Esophagus squamous epithelium (tissue), 5 donors: ENCODE data around the gene IKBKE. TPM values are rescaled to one million over a fixed set of nuclear protein-coding genes. Genes with fewer than 3 reads are reported as not detected.

Experiments
- DNase-seq: peaks from one replicate; lab custom pipeline; 2025; lab: John Stamatoyannopoulos, UW
- H3K27ac ChIP-seq, 4 donors: fragments of 200-600 bp; sonication (generic); one replicate each; pipeline ENCODE4 v1.5.1; 2016 to 2019; ENCODE audit warnings: mild to moderate bottlenecking in 1 of 4
- H3K27me3 ChIP-seq, 4 donors: fragments of 200-600 bp; sonication (generic); 1 replicate in 3 of 4; 2 replicates in 1 of 4; pipeline versions ENCODE4 v1.5.1 to v1.6.0; 2017 to 2021; ENCODE audit warnings: antibody characterized with exemption in 1 of 4
- H3K36me3 ChIP-seq, 3 donors: fragments of 200-600 bp; sonication (generic); one replicate each; pipeline ENCODE4 v1.5.1; 2016 to 2019
- H3K4me1 ChIP-seq, 3 donors: fragments of 200-600 bp; sonication (generic); one replicate each; pipeline ENCODE4 v1.5.1; 2017 to 2019
- H3K4me3 ChIP-seq, 4 donors: fragments of 200-600 bp; sonication (generic); 1 replicate in 3 of 4; 2 replicates in 1 of 4; pipeline ENCODE4 v1.5.1; 2016 to 2019; ENCODE audit warnings: mild to moderate bottlenecking in 2 of 4, moderate library complexity in 1 of 4
- H3K9me3 ChIP-seq, 3 donors: fragments of 200-600 bp; sonication (generic); one replicate each; pipeline ENCODE4 v1.5.1; 2016 to 2019
- POLR2A ChIP-seq, 4 donors: fragments of 450-650 bp; IDR thresholded peaks; one replicate each; pipeline ENCODE4 v1.6.1; 2017; ENCODE audit warnings: antibody characterized with exemption in 4 of 4, mild to moderate bottlenecking in 4 of 4, moderate library complexity in 3 of 4
- WGBS, 2 donors: methylation state at CpG; one replicate each; pipeline ENCODE4 v1.1.5; 2018; 5-methylcytosine and 5-hydroxymethylcytosine counted together
- intact Hi-C: fragments of 100-400 bp; cut with DNase I; formaldehyde crosslinking; loops from one replicate; pipeline ENCODE4 v1.15.0; 2022
- total RNA-seq, 4 donors: library from RNA; depleted of rRNA; stranded (reverse); fragments of >200 nt; gene quantifications; one replicate each; pipeline ENCODE4 v1.1.0, GENCODE V29; 2016
- TF ChIP-seq, protein P1 (sequence below), 6 experiments: fragments of 450-650 bp in 4 of 6; fragments of 200-600 bp in 2 of 6; sonication (generic) in 2 of 6; IDR thresholded peaks; one replicate each; pipeline ENCODE4 v1.5.1; 2016 to 2019; ENCODE audit warnings: antibody characterized with exemption in 6 of 6, mild to moderate bottlenecking in 4 of 6, moderate library complexity in 4 of 6
- donor health status: DM: yes; HTN: yes; CAD: no.

The IKBKE gene
- total RNA-seq, 4 donors from 2014 or later = 12.6 to 23.7 (median 18.1) TPM

DNA sequence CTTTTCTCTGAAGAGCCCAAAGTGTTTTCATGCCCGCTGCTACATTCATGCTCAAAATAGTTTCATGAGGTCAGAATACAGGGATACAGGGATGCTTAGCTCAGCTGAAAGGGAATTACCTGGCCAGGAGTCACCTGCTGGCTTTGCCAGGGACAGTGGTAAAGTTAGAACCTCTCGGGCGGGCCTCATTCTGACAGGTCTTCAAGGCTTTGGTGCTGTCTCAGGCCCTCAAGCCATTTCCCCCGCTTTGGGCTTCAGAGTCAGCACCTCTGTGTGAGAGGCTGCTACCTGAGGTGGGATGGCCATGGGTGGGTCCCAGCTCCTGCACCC is 42.5 kb downstream of the IKBKE start:
- H3K27ac ChIP-seq = peak overlapping the region; percentile 83 to 93 (median 92)
- no peak for DNase-seq
- peak overlapping the region in 2 of 4 donors; percentile 1 to 14 for H3K4me3 ChIP-seq
- H3K27me3 ChIP-seq = peaks cover 0 to 3% (median 0%) of the 10 kb centered on the region in 4 donors
- H3K9me3 ChIP-seq = no peaks in the 10 kb centered on the region
- H3K36me3 ChIP-seq = no peaks in the 10 kb centered on the region
- TF ChIP-seq POLR2A (IDR thresholded peaks at IDR 0.05) = no peak
- TF ChIP-seq, protein P1, sequence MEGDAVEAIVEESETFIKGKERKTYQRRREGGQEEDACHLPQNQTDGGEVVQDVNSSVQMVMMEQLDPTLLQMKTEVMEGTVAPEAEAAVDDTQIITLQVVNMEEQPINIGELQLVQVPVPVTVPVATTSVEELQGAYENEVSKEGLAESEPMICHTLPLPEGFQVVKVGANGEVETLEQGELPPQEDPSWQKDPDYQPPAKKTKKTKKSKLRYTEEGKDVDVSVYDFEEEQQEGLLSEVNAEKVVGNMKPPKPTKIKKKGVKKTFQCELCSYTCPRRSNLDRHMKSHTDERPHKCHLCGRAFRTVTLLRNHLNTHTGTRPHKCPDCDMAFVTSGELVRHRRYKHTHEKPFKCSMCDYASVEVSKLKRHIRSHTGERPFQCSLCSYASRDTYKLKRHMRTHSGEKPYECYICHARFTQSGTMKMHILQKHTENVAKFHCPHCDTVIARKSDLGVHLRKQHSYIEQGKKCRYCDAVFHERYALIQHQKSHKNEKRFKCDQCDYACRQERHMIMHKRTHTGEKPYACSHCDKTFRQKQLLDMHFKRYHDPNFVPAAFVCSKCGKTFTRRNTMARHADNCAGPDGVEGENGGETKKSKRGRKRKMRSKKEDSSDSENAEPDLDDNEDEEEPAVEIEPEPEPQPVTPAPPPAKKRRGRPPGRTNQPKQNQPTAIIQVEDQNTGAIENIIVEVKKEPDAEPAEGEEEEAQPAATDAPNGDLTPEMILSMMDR (IDR thresholded peaks at IDR 0.05) = no peak
- peaks cover 32 to 95% (median 54%) of the 10 kb centered on the region in 3 donors for H3K4me1 ChIP-seq
- intact Hi-C loops = no loop called here
- 58 to 63% methylated on average over 3 to 4 of the region's 4 CpGs for WGBS, 2 donors

DNA sequence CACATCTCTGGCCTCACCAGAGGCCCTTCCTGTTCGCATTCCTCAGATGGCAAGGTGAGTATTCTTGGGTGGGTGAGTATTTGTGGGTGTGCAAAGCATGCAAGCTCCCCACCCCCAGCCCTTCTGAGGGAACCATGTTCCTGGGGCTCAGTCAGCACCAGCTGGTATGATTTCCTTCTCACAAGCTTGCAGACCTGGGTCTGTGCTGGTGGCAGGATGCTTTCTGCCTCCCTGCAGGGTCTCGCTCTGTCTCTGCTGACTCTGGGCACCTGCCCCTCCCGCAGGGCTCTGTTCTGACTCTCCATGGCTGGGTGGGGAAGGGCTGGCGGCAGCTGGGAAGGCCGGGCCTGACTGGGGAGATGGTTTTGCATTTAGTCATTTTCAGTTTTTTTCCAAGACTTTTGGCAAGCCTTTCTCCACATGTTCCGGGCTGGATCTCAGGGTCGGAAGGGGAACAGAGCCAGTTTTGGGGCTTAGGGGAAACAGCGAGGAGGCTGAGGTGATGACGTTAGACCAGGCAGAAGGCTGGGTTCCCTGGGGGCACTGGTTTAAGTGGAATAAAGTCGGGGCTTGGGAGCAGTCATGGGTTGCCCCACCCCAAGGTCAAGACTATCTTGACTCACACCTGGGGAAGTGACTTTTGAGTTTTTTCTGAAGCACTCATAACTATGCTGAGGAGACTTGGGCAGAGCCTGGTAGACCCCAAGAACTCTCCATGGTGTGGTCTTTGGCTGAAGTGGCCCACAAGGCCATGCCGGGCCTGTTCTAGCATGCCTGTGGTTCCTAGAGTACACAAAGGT is 43.2 kb downstream of the IKBKE start:
- intact Hi-C loops = no loop called here
- 15 to 35% methylated on average over 4 to 10 of the region's 11 CpGs for WGBS, 2 donors
- H3K27ac ChIP-seq = peak overlapping the region; percentile 83 to 93 (median 92)
- H3K4me3 ChIP-seq = peak overlapping the region in 2 of 4 donors; percentile 1 to 18
- H3K4me1 ChIP-seq = peaks cover 32 to 94% (median 52%) of the 10 kb centered on the region in 3 donors
- DNase-seq = no peak
- H3K27me3 ChIP-seq = no peaks in the 10 kb centered on the region
- no peaks in the 10 kb centered on the region for H3K9me3 ChIP-seq
- TF ChIP-seq, protein P1 (IDR thresholded peaks at IDR 0.05) = peak in 1 of 6 experiments; percentile 5
- TF ChIP-seq POLR2A (IDR thresholded peaks at IDR 0.05) = no peak
- H3K36me3 ChIP-seq = peaks cover 0 to 5% (median 0%) of the 10 kb centered on the region in 3 donors

GRCh38 chr1:206514813-206515387 is 44.6 kb downstream of the IKBKE start:
- peaks cover 0 to 15% (median 0%) of the 10 kb centered on the region in 3 donors for H3K36me3 ChIP-seq
- no peaks in the 10 kb centered on the region for H3K27me3 ChIP-seq
- no peaks in the 10 kb centered on the region for H3K9me3 ChIP-seq
- intact Hi-C loops = no loop called here
- WGBS, 2 donors = 59 to 62% methylated on average over 5 of the region's 5 CpGs
- H3K27ac ChIP-seq = peak overlapping the region; percentile 83 to 93 (median 92)
- TF ChIP-seq, protein P1 (IDR thresholded peaks at IDR 0.05) = no peak
- no peak for TF ChIP-seq POLR2A (IDR thresholded peaks at IDR 0.05)
- no peak for DNase-seq
- H3K4me3 ChIP-seq = no peak overlapping the region
- peaks cover 36 to 91% (median 40%) of the 10 kb centered on the region in 3 donors for H3K4me1 ChIP-seq

DNA sequence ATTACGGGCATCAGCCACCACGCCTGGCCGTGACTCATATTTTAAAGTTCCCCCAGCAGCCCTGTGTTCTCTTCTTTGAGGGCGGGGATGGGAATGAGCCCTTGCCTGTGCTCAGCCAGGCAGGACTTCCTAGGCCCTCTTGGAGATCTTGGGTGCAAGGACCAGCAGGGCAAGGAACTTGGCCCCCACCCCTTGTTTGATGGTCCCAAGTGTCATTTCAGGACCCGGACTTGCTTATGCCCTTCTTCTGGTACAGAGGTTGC is 46.4 kb downstream of the IKBKE start:
- DNase-seq = no peak
- 34 to 58% methylated on average over 3 of the region's 5 CpGs for WGBS, 2 donors
- peaks cover 33 to 91% (median 34%) of the 10 kb centered on the region in 3 donors for H3K4me1 ChIP-seq
- peaks cover 0 to 15% (median 0%) of the 10 kb centered on the region in 3 donors for H3K36me3 ChIP-seq
- no peak overlapping the region for H3K27ac ChIP-seq
- H3K4me3 ChIP-seq = no peak overlapping the region
- no peaks in the 10 kb centered on the region for H3K9me3 ChIP-seq
- TF ChIP-seq POLR2A (IDR thresholded peaks at IDR 0.05) = no peak
- TF ChIP-seq, protein P1 (IDR thresholded peaks at IDR 0.05) = no peak
- intact Hi-C loops = no loop called here
- H3K27me3 ChIP-seq = no peaks in the 10 kb centered on the region

- TF ChIP-seq, protein P1 (IDR thresholded peaks at IDR 0.05) = no peak
- TF ChIP-seq POLR2A (IDR thresholded peaks at IDR 0.05) = no peak
- Histone ChIP-seq H3K27ac (peak overlapping the region in 1 of 4 donors; percentile 0), H3K36me3 (peaks cover 0 to 15% (median 0%) of the 10 kb centered on the region in 3 donors), H3K9me3 (no peaks in the 10 kb centered on the region), H3K27me3 (no peaks in the 10 kb centered on the region), H3K4me1 (peaks cover 24 to 91% (median 25%) of the 10 kb centered on the region in 3 donors), H3K4me3 (no peak overlapping the region)
- intact Hi-C loops = no loop called here
- WGBS, 2 donors = 86 to 95% methylated on average over 3 to 4 of the region's 8 CpGs
- DNase-seq = no peak
Observed at GRCh38 chr1:206517784-206518183, 47.5 kb downstream of the IKBKE start.
